ENCODE data around the gene HCN1. TPM values are rescaled to one million over a fixed set of nuclear protein-coding genes. Genes with fewer than 3 reads are reported as not detected.
A peak's percentile ranks its signal among the peaks of the same experiment; 100 is the strongest.

The HCN1 gene
- total RNA-seq, 6 donors from 2014 or later, result 0.06 to 0.07 TPM; not detected in 4

DNA sequence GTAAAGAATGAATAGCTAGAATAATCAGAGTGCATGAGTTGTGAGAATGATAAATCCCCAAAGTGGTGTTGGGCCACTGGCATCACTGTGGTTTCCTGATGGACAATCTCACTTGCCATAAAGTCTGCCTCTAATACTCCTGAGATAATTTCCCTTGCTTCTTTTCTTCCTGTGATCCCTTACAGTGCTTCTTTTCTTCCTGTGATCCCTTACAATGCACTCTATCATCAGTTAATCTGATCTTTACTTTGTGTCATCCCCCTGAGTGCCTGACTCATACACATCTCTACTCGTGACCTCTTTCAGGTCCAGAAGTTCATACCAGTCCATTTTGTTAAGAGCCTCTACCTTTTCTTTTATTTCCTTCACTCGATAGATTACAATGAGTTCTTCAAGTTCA, 418.3 kb downstream of the HCN1 start:
- ATAC-seq (ENCODE audit: low FRiP score in 2 of 2) (no peak), DNase-seq (no peak)
- H3K4me1 ChIP-seq, result no peaks in the 10 kb centered on the region
- TF ChIP-seq POLR2AphosphoS5 (IDR thresholded peaks at IDR 0.05) (no peak), EP300 (IDR thresholded peaks at IDR 0.05) (no peak), POLR2A (IDR thresholded peaks at IDR 0.05) (no peak)
- TF ChIP-seq, protein P1, sequence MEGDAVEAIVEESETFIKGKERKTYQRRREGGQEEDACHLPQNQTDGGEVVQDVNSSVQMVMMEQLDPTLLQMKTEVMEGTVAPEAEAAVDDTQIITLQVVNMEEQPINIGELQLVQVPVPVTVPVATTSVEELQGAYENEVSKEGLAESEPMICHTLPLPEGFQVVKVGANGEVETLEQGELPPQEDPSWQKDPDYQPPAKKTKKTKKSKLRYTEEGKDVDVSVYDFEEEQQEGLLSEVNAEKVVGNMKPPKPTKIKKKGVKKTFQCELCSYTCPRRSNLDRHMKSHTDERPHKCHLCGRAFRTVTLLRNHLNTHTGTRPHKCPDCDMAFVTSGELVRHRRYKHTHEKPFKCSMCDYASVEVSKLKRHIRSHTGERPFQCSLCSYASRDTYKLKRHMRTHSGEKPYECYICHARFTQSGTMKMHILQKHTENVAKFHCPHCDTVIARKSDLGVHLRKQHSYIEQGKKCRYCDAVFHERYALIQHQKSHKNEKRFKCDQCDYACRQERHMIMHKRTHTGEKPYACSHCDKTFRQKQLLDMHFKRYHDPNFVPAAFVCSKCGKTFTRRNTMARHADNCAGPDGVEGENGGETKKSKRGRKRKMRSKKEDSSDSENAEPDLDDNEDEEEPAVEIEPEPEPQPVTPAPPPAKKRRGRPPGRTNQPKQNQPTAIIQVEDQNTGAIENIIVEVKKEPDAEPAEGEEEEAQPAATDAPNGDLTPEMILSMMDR (IDR thresholded peaks at IDR 0.05), result no peak
- no peak overlapping the region for H3K4me3 ChIP-seq
- 73 to 75% methylated on average over 2 of the region's 2 CpGs for WGBS, 2 donors
- H3K27ac ChIP-seq, result no peak overlapping the region
- no peaks in the 10 kb centered on the region for H3K9me3 ChIP-seq
- H3K27me3 ChIP-seq, result no peaks in the 10 kb centered on the region
- H3K36me3 ChIP-seq, result no peaks in the 10 kb centered on the region

GRCh38 chr5:45274241-45274640, 421.9 kb downstream of the HCN1 start:
- Histone ChIP-seq H3K9me3 (no peaks in the 10 kb centered on the region), H3K4me3 (no peak overlapping the region), H3K4me1 (no peaks in the 10 kb centered on the region), H3K36me3 (no peaks in the 10 kb centered on the region), H3K27ac (no peak overlapping the region), H3K27me3 (no peaks in the 10 kb centered on the region)
- 35 to 37% methylated on average over 2 of the region's 2 CpGs for WGBS, 2 donors
- DNase-seq (no peak), ATAC-seq (ENCODE audit: low FRiP score in 2 of 2) (no peak)
- TF ChIP-seq EP300 (IDR thresholded peaks at IDR 0.05) (no peak), POLR2A (IDR thresholded peaks at IDR 0.05) (no peak), POLR2AphosphoS5 (IDR thresholded peaks at IDR 0.05) (no peak)
- TF ChIP-seq, protein P1 (IDR thresholded peaks at IDR 0.05), result no peak

- H3K27me3 ChIP-seq, result no peaks in the 10 kb centered on the region
- H3K36me3 ChIP-seq, result no peaks in the 10 kb centered on the region
- ATAC-seq (ENCODE audit: low FRiP score in 2 of 2) (no peak), DNase-seq (no peak)
- H3K9me3 ChIP-seq, result no peaks in the 10 kb centered on the region
- 64 to 68% methylated on average over 1 of the region's 1 CpG for WGBS, 2 donors
- no peaks in the 10 kb centered on the region for H3K4me1 ChIP-seq
- TF ChIP-seq POLR2A (IDR thresholded peaks at IDR 0.05) (no peak), EP300 (IDR thresholded peaks at IDR 0.05) (no peak), POLR2AphosphoS5 (IDR thresholded peaks at IDR 0.05) (no peak)
- TF ChIP-seq, protein P1 (IDR thresholded peaks at IDR 0.05), result no peak
- H3K4me3 ChIP-seq, result no peak overlapping the region
- no peak overlapping the region for H3K27ac ChIP-seq
Measured at GRCh38 chr5:45271626-45272025, 424.6 kb downstream of the HCN1 start.

GRCh38 chr5:45264447-45264846, 431.7 kb downstream of the HCN1 start:
- TF ChIP-seq POLR2A (IDR thresholded peaks at IDR 0.05) (no peak), POLR2AphosphoS5 (IDR thresholded peaks at IDR 0.05) (no peak), EP300 (IDR thresholded peaks at IDR 0.05) (no peak)
- TF ChIP-seq, protein P1 (IDR thresholded peaks at IDR 0.05), result no peak

GRCh38 chr5:45262061-45262590, 434.1 kb downstream of the HCN1 start:
- ATAC-seq (ENCODE audit: low FRiP score in 2 of 2), result peak in 1 of 2 donors; percentile 57
- TF ChIP-seq POLR2AphosphoS5 (IDR thresholded peaks at IDR 0.05) (no peak), POLR2A (IDR thresholded peaks at IDR 0.05) (no peak), EP300 (IDR thresholded peaks at IDR 0.05) (no peak)
- TF ChIP-seq, protein P1 (IDR thresholded peaks at IDR 0.05), result no peak

More at GRCh38 chr5:45264447-45264846, 431.7 kb downstream of the HCN1 start:
- H3K27me3 ChIP-seq, result no peaks in the 10 kb centered on the region
- ATAC-seq (ENCODE audit: low FRiP score in 2 of 2) (no peak), DNase-seq (no peak)
- H3K4me3 ChIP-seq, result no peak overlapping the region
- WGBS, 2 donors, result 75 to 94% methylated on average over 1 of the region's 1 CpG
- no peak overlapping the region for H3K27ac ChIP-seq
- no peaks in the 10 kb centered on the region for H3K4me1 ChIP-seq
- no peaks in the 10 kb centered on the region for H3K36me3 ChIP-seq
- no peaks in the 10 kb centered on the region for H3K9me3 ChIP-seq

More at GRCh38 chr5:45262061-45262590, 434.1 kb downstream of the HCN1 start:
- WGBS, 2 donors, result 94% methylated on average over 21 to 29 of the region's 29 CpGs
- Histone ChIP-seq H3K27ac (no peak overlapping the region), H3K9me3 (no peaks in the 10 kb centered on the region), H3K27me3 (no peaks in the 10 kb centered on the region), H3K36me3 (no peaks in the 10 kb centered on the region), H3K4me1 (no peaks in the 10 kb centered on the region), H3K4me3 (no peak overlapping the region)
- peak in 1 of 2 donors; percentile 69 for DNase-seq
